ENCODE results near the gene AGMO.

DNA sequence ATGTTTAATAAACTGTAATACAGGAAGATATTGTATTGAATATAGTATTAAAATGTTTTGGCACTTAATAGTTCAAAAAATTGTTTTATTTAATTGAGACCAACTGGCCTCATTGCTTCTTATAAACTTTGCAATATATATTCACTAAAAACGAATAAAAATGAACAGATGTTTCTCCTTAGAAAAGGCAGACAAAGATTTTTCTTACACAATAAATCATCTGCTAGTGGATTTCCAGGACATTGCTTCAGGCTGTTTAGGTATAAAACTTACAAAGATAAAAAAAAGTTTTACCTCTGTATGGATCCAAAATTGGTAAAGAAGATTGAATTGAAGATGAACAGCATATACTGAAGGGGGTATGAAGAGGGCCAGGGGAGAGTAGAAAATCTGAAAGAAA is 143.6 kb downstream of the AGMO start:
- TF ChIP-seq, protein P1, sequence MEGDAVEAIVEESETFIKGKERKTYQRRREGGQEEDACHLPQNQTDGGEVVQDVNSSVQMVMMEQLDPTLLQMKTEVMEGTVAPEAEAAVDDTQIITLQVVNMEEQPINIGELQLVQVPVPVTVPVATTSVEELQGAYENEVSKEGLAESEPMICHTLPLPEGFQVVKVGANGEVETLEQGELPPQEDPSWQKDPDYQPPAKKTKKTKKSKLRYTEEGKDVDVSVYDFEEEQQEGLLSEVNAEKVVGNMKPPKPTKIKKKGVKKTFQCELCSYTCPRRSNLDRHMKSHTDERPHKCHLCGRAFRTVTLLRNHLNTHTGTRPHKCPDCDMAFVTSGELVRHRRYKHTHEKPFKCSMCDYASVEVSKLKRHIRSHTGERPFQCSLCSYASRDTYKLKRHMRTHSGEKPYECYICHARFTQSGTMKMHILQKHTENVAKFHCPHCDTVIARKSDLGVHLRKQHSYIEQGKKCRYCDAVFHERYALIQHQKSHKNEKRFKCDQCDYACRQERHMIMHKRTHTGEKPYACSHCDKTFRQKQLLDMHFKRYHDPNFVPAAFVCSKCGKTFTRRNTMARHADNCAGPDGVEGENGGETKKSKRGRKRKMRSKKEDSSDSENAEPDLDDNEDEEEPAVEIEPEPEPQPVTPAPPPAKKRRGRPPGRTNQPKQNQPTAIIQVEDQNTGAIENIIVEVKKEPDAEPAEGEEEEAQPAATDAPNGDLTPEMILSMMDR (IDR thresholded peaks at IDR 0.05; ENCODE audit: low read depth, low read length) = no peak
- no peak for TF ChIP-seq EZH2phosphoT487 (IDR thresholded peaks at IDR 0.05; ENCODE audit: low read depth)

All from OCI-LY3 (cell line).